Muscle of leg (tissue), 11 donors: ENCODE measurements around the gene NUDT16. TPM values are rescaled to one million over a fixed set of nuclear protein-coding genes. Genes with fewer than 3 reads are reported as not detected.

Experiments
- DNase-seq: peaks from one replicate; pipeline ENCODE4 v3.0.0; 2013
- H3K27ac ChIP-seq: one replicate; pipeline ENCODE4 v1.5.1; 2013; ENCODE audit warnings: mild to moderate bottlenecking, low read length, control low read depth
- H3K27me3 ChIP-seq: one replicate; pipeline ENCODE4 v1.6.1; 2013; ENCODE audit warnings: low read length; ENCODE audit not compliant: control insufficient read depth, insufficient read depth
- H3K36me3 ChIP-seq: one replicate; pipeline ENCODE4 v1.6.1; 2013; ENCODE audit warnings: low read length; ENCODE audit not compliant: control insufficient read depth, insufficient read depth
- H3K4me1 ChIP-seq: one replicate; pipeline ENCODE4 v1.6.1; 2013; ENCODE audit warnings: low read length; ENCODE audit not compliant: control insufficient read depth, insufficient read depth
- H3K4me3 ChIP-seq: one replicate; pipeline ENCODE4 v1.5.1; 2013; ENCODE audit warnings: low read length, control low read depth
- H3K9me3 ChIP-seq: replicated peaks from 2 replicates; pipeline ENCODE4 v1.6.1; 2013; ENCODE audit warnings: low read depth, low read length; ENCODE audit not compliant: control insufficient read depth
- WGBS: methylation state at CpG from one replicate; pipeline ENCODE4 v1.1.5; 2013; ENCODE audit warnings: missing lambda C conversion rate; ENCODE audit not compliant: insufficient coverage; 5-methylcytosine and 5-hydroxymethylcytosine counted together
- polyA plus RNA-seq, 8 donors: library from polyadenylated mRNA; unstranded; fragments of 120-200 nt; gene quantifications; one replicate each; pipeline versions ENCODE4 v1.2.1 to v1.2.3, GENCODE V29; 2013; ENCODE audit warnings: inconsistent platforms in 1 of 8, low replicate concordance in 1 of 8; ENCODE audit not compliant: insufficient read length in 8 of 8, insufficient read depth in 1 of 8
- total RNA-seq: library from RNA; stranded (reverse); fragments of 120-200 nt; gene quantifications from one replicate; pipeline ENCODE4 v1.2.4, GENCODE V29; 2013

The NUDT16 gene
- total and polyA plus RNA-seq, 9 donors: 10.5 to 24.2 (median 21.4) TPM

DNA sequence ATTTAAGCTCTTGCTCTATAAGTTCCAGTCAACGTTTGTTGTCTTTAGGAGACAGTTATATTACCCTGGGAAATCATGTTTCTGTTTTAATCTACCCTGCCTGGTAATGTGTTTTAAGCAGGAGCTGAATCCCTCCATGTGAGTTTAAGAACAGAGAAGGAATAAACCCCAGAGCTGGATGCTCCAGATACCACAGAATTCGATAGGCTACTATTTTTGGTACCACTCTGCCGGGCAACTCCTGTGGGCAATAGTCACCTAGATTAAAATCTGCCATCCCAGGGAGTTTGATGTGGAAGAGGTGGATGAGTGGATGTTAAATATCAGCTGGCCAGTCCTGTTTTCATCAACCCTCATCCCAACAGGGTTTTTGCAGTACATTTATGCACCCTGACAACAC, 20.4 kb downstream of the NUDT16 start:
- 33% methylated on average over 1 of the region's 3 CpGs for WGBS
- DNase-seq: no peak
- Histone ChIP-seq H3K4me3 (no peak overlapping the region), H3K27me3 (no peaks in the 10 kb centered on the region), H3K9me3 (peaks cover 3% of the 10 kb centered on the region), H3K27ac (no peak overlapping the region), H3K4me1 (peaks cover 4% of the 10 kb centered on the region), H3K36me3 (no peaks in the 10 kb centered on the region)

DNA sequence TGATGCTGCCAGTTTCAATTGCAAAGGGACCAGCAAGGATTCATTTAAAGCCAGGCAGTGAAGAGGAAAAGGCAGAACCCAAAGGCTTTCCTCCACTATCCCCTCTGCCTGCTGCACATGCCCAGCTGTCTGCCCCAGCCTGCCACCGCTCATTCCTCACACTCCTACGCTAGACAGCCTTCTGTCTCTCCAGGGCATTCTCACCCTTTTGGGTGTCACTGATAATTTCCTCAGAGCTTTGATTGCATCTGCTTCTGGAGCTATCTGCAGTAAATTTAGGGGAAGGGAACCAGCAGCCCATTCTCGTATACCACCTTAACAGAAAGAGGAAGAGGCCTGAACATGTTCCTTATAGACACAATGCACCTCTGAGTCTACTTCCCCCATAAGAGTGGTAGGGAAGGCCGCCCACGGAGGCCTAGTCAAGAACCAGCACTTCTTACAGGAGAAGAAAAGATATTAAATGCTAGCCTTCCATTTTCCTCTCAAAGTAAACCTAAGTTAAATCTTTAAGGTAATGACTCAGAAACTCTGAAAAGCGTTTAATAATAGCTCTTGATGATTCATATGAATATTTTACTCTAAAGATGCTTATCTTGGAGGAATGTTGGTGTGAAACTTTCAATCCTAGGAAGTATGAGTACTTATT, 20.9 kb downstream of the NUDT16 start:
- Histone ChIP-seq H3K9me3 (peaks cover 3% of the 10 kb centered on the region), H3K4me3 (no peak overlapping the region), H3K4me1 (peaks cover 4% of the 10 kb centered on the region), H3K27ac (no peak overlapping the region), H3K36me3 (no peaks in the 10 kb centered on the region), H3K27me3 (no peaks in the 10 kb centered on the region)
- no CpG with 5 or more reads among the region's 6 CpGs for WGBS
- DNase-seq: no peak

DNA sequence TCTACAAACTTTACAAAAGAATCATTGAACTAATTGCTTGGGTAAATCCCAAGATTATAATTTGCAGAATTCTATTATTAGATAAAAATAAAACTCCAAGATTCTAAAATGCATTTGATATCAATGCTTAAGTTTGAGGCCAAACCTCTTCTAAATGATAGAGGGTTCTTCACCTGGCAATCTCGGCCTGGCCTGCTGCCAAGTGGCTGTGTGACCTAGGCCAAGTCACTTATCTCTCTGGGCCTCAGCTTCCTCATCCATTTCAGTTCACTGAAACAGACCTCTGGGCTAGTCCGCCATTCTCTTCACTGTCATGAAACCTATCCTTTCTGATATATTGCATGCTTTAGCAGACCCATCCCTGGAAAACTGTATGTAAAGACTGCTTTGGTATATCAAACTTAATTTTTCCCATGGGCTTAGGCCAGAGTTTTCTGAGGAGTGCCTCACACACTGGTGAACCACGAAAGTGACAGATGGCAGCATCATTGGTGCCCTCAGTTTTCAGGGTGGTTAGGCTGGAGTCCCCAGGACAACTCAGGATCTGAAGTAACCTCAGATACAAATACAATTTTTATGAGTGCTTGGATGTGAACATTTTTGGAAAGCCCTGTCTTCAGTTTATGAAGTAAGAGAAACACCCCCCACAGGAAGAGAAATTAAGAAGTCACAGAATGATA, 21.8 kb downstream of the NUDT16 start:
- no peaks in the 10 kb centered on the region for H3K36me3 ChIP-seq
- no peak overlapping the region for H3K4me3 ChIP-seq
- H3K4me1 ChIP-seq: peaks cover 4% of the 10 kb centered on the region
- H3K9me3 ChIP-seq: peaks cover 3% of the 10 kb centered on the region
- DNase-seq: no peak
- 0% methylated on average over 1 of the region's 3 CpGs for WGBS
- H3K27ac ChIP-seq: no peak overlapping the region
- H3K27me3 ChIP-seq: no peaks in the 10 kb centered on the region

DNA sequence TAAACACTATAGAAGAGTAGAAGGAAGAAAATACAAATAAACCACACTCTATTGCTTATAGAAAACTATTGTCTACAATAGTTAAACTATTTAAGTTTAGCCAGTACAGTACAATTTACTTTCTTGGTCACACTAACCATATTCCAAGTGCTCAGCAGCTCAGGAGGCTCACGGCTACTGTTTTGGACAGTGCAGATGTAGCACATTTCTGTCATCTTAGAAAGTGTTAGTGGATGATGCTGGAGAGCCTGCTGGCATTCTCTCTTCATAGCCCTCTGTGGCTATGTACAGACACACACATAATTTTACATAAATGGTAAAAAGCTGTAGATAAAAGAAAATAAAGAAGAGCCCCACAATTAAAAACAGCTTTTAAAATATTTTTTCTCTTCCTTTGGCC, 23.8 kb downstream of the NUDT16 start:
- no peak overlapping the region for H3K4me3 ChIP-seq
- H3K27ac ChIP-seq: no peak overlapping the region
- H3K9me3 ChIP-seq: peaks cover 3% of the 10 kb centered on the region
- H3K4me1 ChIP-seq: peaks cover 4% of the 10 kb centered on the region
- WGBS: no CpG with 5 or more reads among the region's 1 CpG
- no peaks in the 10 kb centered on the region for H3K27me3 ChIP-seq
- no peak for DNase-seq
- H3K36me3 ChIP-seq: no peaks in the 10 kb centered on the region

DNA sequence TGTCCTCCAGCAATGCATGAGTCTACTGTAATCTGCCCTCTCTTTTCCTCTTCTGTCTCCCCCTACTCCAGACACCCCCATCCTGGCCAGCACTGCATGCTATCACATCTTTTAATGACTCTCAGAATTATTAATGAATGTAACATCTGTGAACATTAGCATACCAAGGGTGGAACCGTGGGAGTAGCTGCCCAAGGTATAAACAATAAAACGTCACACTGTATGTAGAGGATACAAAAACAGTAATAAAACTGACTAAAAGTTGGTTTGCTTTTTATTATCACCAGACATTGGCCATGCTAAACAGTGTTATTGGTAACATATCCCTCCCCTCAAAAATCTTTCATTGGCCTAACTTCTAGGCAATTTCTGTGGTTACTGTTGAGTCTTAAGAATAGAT, 24.7 kb downstream of the NUDT16 start:
- Histone ChIP-seq H3K27ac (no peak overlapping the region), H3K9me3 (peaks cover 3% of the 10 kb centered on the region), H3K36me3 (no peaks in the 10 kb centered on the region), H3K4me1 (peaks cover 4% of the 10 kb centered on the region), H3K27me3 (no peaks in the 10 kb centered on the region), H3K4me3 (no peak overlapping the region)
- no CpG with 5 or more reads among the region's 2 CpGs for WGBS
- DNase-seq: no peak

DNA sequence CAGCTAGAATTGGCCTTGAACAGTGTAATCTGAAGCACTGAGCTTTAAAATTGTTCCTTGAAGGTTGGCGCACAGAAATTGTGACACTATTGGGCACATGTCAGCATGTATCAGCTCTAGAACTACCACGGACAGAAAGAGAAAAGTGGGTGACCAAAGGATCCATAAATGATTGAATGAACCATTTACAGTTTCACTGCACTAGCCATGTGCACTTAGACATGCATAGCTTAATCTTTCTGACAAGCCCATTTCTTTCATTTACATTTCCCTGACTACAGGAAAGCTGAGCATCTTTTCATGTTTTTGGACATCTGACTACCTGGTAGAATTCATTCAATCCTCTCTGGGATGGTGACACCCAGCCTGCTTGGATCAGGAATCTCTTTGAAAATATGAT, 36.2 kb downstream of the NUDT16 start:
- H3K4me1 ChIP-seq: no peaks in the 10 kb centered on the region
- no peaks in the 10 kb centered on the region for H3K27me3 ChIP-seq
- no peaks in the 10 kb centered on the region for H3K36me3 ChIP-seq
- H3K4me3 ChIP-seq: no peak overlapping the region
- H3K27ac ChIP-seq: no peak overlapping the region
- H3K9me3 ChIP-seq: no peaks in the 10 kb centered on the region
- WGBS: 81% methylated on average over 2 of the region's 2 CpGs
- DNase-seq: no peak

DNA sequence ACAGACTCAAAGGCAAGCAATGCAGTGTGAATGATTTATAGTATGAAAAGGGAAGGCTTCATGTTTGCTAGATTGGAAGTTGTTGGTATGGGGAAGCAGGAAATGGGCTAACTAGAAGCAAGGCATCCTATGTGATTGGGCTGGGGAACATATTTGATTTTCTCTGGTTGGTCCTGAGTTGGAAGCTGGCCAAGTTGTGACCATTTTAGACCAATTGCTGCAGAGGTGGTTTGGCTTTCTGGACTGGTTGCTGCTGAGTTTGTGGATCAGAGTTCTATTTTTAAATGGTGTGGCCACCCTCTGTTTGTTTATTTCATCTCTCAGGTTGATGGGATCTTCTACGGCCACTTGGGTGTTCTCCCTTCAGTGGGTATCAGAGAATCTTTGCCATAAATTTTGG, 39.7 kb downstream of the NUDT16 start:
- H3K27me3 ChIP-seq: no peaks in the 10 kb centered on the region

DNA sequence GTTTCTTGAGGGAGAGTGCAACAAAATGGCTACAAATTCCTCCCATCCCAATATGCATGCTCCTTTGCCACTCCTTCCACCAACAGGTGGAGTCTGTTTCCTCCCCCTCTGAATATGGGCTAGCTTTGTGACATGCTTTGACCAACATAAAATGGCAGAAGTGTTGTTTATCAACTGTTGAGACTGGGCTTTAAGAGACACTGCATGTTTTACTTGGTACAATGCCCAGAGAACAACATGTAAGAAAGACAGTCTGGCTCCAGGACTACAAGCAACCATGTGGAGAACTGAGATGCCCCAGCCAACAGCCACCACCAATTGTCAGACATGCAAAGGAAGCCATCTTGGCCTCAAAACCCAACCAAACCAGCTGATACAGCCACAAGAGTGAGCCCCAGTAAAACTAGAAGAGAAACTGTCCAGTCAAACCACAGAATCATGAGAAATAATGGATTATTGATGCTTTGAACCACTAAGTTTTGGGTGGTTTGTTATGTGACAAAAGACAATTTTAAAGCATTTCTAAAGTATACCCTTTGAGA, 40.5 kb downstream of the NUDT16 start:
- Histone ChIP-seq H3K36me3 (no peaks in the 10 kb centered on the region), H3K4me3 (no peak overlapping the region), H3K9me3 (no peaks in the 10 kb centered on the region), H3K27me3 (no peaks in the 10 kb centered on the region), H3K4me1 (no peaks in the 10 kb centered on the region), H3K27ac (no peak overlapping the region)
- no peak for DNase-seq

More for the DNA sequence above, 39.7 kb downstream of the NUDT16 start:
- Histone ChIP-seq H3K4me1 (no peaks in the 10 kb centered on the region), H3K4me3 (no peak overlapping the region), H3K27ac (no peak overlapping the region), H3K36me3 (no peaks in the 10 kb centered on the region), H3K9me3 (no peaks in the 10 kb centered on the region)
- 80% methylated on average over 1 of the region's 1 CpG for WGBS
- DNase-seq: no peak

DNA sequence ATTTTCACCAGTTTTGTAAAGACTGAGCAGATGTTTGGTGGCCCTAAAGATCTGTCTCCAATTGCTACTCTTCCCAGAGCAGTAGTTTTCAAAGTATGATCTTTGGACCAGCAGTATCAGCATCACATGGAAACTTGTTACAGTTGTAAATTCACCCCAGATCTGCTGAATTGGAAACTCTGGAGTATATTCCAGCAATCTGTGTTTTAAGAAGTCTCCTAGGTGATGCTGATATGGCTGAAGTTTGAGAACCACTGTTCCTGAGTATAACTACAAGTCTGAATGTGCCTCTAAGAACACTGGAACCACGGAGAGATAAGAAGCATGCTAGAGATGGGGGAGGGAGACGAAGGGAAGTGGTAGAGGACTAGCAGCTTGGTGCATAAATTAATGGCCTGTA, 45.7 kb downstream of the NUDT16 start:
- Histone ChIP-seq H3K4me3 (no peak overlapping the region), H3K27ac (no peak overlapping the region), H3K27me3 (no peaks in the 10 kb centered on the region), H3K4me1 (no peaks in the 10 kb centered on the region), H3K9me3 (no peaks in the 10 kb centered on the region), H3K36me3 (no peaks in the 10 kb centered on the region)
- no peak for DNase-seq
- WGBS: no CpG with 5 or more reads among the region's 2 CpGs

DNA sequence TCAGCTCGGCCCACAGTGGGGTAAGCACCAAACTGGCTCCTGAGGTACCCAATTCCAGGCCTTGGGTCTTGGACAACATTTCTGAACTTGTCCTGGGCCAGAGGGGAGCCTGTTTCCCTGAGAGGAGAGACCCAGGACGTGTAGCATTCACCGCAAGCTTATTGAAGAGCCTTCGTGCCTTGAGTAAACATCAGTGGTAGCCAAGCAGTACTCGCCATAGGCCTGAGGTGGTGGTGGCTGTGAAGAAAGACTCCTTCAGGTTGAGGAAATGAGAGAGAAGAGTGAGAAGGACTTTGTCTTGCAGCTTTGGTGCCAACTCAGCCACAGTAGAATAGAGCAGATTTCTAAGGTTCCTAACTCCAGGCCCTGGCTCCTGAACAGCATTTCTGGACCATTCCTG, 50.2 kb downstream of the NUDT16 start:
- no peaks in the 10 kb centered on the region for H3K36me3 ChIP-seq
- H3K4me1 ChIP-seq: no peaks in the 10 kb centered on the region
- no peak for DNase-seq
- WGBS: 69% methylated on average over 5 of the region's 5 CpGs
- no peak overlapping the region for H3K4me3 ChIP-seq
- H3K9me3 ChIP-seq: no peaks in the 10 kb centered on the region
- H3K27ac ChIP-seq: no peak overlapping the region
- H3K27me3 ChIP-seq: no peaks in the 10 kb centered on the region
